ENCODE measurements around the gene RHBDL3. TPM values are rescaled to one million over a fixed set of nuclear protein-coding genes. Genes with fewer than 3 reads are reported as not detected.

RHBDL3 gene
- total RNA-seq, 1 experiment from 2014 or later = 12.5 TPM

GRCh38 chr17:32307658-32308057 lies 42.0 kb downstream of the RHBDL3 start:
- Mint-ChIP-seq H3K4me1 (peaks cover 50 to 51% of the 10 kb centered on the region in 2 experiments), H3K36me3 (ENCODE audit: insufficient read depth in 1 of 3, low read depth in 3 of 3) (peaks cover 5 to 28% (median 8%) of the 10 kb centered on the region in 3 experiments; a peak in 4 of 7 replicates), H3K4me3 (no peak overlapping the region), H3K27me3 (ENCODE audit: low read depth) (peaks cover 3% of the 10 kb centered on the region; the same call in 1 of the 2 replicates), H3K9me3 (no peaks in the 10 kb centered on the region), H3K27ac (peak overlapping the region in 1 of 3 experiments; percentile 92; a peak in 2 of 7 replicates)
- Histone ChIP-seq H2BK15ac (ENCODE audit: low read depth, low read length) (no peak overlapping the region), H3K9ac (ENCODE audit: extremely low read depth, insufficient read length, low read length) (no peak overlapping the region), H3K18ac (ENCODE audit: insufficient read length, low read depth, low read length) (no peak overlapping the region), H4K5ac (ENCODE audit: insufficient read length, low read depth, low read length) (no peak overlapping the region), H4K8ac (replicated peaks; ENCODE audit: insufficient read length, low read depth, low read length) (no peak overlapping the region), H3K79me1 (ENCODE audit: insufficient read depth, low read depth, low read length, poor library complexity, severe bottlenecking) (no peaks in the 10 kb centered on the region), H2AFZ (ENCODE audit: low read length) (no peak overlapping the region), H3K27ac (ENCODE audit: insufficient read length, low read depth, low read length) (no peak overlapping the region), H2AK5ac (ENCODE audit: insufficient read length, low read length) (no peak overlapping the region), H3K9me3 (ENCODE audit: control insufficient read depth, low read depth, low read length) (no peaks in the 10 kb centered on the region), H2BK12ac (ENCODE audit: insufficient read length, low read depth, low read length) (no peak overlapping the region), H3K14ac (ENCODE audit: insufficient read depth, low read length) (no peak overlapping the region), H3K4me2 (ENCODE audit: insufficient read depth, insufficient read length, low read length) (no peak overlapping the region), H2BK20ac (ENCODE audit: low read depth, low read length, poor library complexity, severe bottlenecking) (no peak overlapping the region), H3K27me3 (ENCODE audit: insufficient read depth, low read length) (no peaks in the 10 kb centered on the region), H2BK5ac (ENCODE audit: insufficient read length, low read length) (no peak overlapping the region), H3K79me2 (ENCODE audit: insufficient read depth, low read length) (no peaks in the 10 kb centered on the region), H3T11ph (ENCODE audit: low read length) (no peak overlapping the region), H3K56ac (ENCODE audit: insufficient read length, low read depth, low read length) (no peak overlapping the region), H4K91ac (ENCODE audit: insufficient read length, low read depth, low read length) (no peak overlapping the region), H3K4me1 (ENCODE audit: insufficient read depth, low read length) (peaks cover 31% of the 10 kb centered on the region), H2BK120ac (ENCODE audit: low read depth, low read length, poor library complexity, severe bottlenecking) (no peak overlapping the region), H3K23me2 (ENCODE audit: insufficient read length, low read depth, low read length, poor library complexity, severe bottlenecking) (no peaks in the 10 kb centered on the region), H3K4ac (ENCODE audit: low read depth, low read length) (no peak overlapping the region), H3K23ac (ENCODE audit: insufficient read length, low read depth, low read length) (no peak overlapping the region), H4K20me1 (ENCODE audit: control insufficient read depth, insufficient read depth, insufficient read length) (no peaks in the 10 kb centered on the region)
- WGBS (ENCODE audit: extremely low coverage, insufficient read length, low lambda C conversion rate) = no CpG with 5 or more reads among the region's 4 CpGs
- TF ChIP-seq CTCF (conservative IDR thresholded peaks at IDR 0.05) = no peak
- no peak for DNase-seq
